Testis (tissue), 2 donors: ENCODE measurements around the gene GOLGA6D.
"Not testable (repeated sequence)": the region's sequence is repeated elsewhere in the genome, so short reads cannot be mapped to it uniquely, and the experiment has no call there.

Source experiments
- POLR2A ChIP-seq: fragments of 450-650 bp; IDR thresholded peaks from one replicate; pipeline ENCODE4 v1.6.1; 2017; ENCODE audit warnings: antibody characterized with exemption, mild to moderate bottlenecking, moderate library complexity
- TF ChIP-seq, protein P1 (sequence below), 3 experiments: fragments of 450-650 bp in 2 of 3; fragments of 200-600 bp in 1 of 3; sonication (generic) in 1 of 3; IDR thresholded peaks; one replicate each; pipeline ENCODE4 v1.5.1; 2016 to 2019; ENCODE audit warnings: antibody characterized with exemption in 3 of 3, mild to moderate bottlenecking in 2 of 3, moderate library complexity in 1 of 3

DNA sequence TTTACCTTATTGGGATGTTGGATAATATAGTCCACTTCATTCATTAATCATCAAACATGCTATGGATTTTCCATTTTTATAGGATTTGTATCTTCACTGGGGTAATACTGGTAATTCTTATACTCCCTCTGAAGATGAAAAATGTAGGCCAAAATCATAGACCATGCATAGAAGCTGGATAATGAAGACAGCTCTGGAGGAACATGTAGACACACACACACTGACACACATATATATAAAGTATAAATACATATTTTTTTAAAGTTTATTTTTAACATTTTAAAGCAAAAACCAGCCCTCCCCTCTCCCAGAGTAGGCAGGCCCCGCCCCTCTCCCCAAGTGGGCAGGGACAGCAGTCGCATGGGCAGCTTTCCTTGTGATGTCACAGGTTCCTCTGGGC lies 24.6 kb upstream of the GOLGA6D start, which contains the start of gene GOLGA6C:
- TF ChIP-seq POLR2A = not testable (repeated sequence)
- TF ChIP-seq, protein P1, sequence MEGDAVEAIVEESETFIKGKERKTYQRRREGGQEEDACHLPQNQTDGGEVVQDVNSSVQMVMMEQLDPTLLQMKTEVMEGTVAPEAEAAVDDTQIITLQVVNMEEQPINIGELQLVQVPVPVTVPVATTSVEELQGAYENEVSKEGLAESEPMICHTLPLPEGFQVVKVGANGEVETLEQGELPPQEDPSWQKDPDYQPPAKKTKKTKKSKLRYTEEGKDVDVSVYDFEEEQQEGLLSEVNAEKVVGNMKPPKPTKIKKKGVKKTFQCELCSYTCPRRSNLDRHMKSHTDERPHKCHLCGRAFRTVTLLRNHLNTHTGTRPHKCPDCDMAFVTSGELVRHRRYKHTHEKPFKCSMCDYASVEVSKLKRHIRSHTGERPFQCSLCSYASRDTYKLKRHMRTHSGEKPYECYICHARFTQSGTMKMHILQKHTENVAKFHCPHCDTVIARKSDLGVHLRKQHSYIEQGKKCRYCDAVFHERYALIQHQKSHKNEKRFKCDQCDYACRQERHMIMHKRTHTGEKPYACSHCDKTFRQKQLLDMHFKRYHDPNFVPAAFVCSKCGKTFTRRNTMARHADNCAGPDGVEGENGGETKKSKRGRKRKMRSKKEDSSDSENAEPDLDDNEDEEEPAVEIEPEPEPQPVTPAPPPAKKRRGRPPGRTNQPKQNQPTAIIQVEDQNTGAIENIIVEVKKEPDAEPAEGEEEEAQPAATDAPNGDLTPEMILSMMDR (IDR thresholded peaks at IDR 0.05) = not testable (repeated sequence)
